Brain microvascular endothelial cell (primary cell): ENCODE data around the gene MCU.
"Not testable (repeated sequence)": the region's sequence is repeated elsewhere in the genome, so short reads cannot be mapped to it uniquely, and the experiment has no call there.

Experiments
- DNase-seq: peaks from one replicate; pipeline ENCODE4 v3.0.0-alpha.2; 2020
- H3K27ac ChIP-seq: fragments of 250-450 bp; sonication (Bioruptor Pico); 2 replicates; pipeline ENCODE4 v1.5.1; 2020; ENCODE audit warnings: mild to moderate bottlenecking, moderate library complexity
- H3K27me3 ChIP-seq: fragments of 250-450 bp; sonication (Bioruptor Pico); replicated peaks from 2 replicates; pipeline ENCODE4 v1.5.1; 2020; ENCODE audit warnings: mild to moderate bottlenecking
- H3K36me3 ChIP-seq: fragments of 250-450 bp; sonication (Bioruptor Pico); replicated peaks from 2 replicates; pipeline ENCODE4 v1.5.1; 2020; ENCODE audit warnings: mild to moderate bottlenecking
- H3K4me3 ChIP-seq: 2 replicates; pipeline ENCODE4 v1.5.1; 2011; ENCODE audit warnings: low read depth, mild to moderate bottlenecking, control low read depth, low read length, moderate library complexity
- CTCF ChIP-seq: IDR thresholded peaks from 2 replicates; pipeline ENCODE4 v1.5.1; 2011; ENCODE audit warnings: low read depth, mild to moderate bottlenecking, moderate library complexity, low read length, control low read depth, inconsistent platforms; ENCODE audit errors: missing control alignments
- in situ Hi-C: cut with HindIII; loops from 2 replicates; pipeline ENCODE4 v1.10.0; 2017; ENCODE audit warnings: low sequenced_read_pairs, low pct_ligation_motif_present

The MCU gene

GRCh38 chr10:72682638-72683037 lies 9.3 kb upstream of the MCU start:
- Histone ChIP-seq H3K36me3 (no peaks in the 10 kb centered on the region), H3K4me3 (no peak overlapping the region), H3K27ac (no peak overlapping the region), H3K27me3 (no peaks in the 10 kb centered on the region)
- no peak for TF ChIP-seq CTCF
- no peak for DNase-seq
- in situ Hi-C loops = no loop called here

- no peaks in the 10 kb centered on the region for H3K36me3 ChIP-seq
- no peak for DNase-seq
- in situ Hi-C loops = no loop called here
- no peak overlapping the region for H3K4me3 ChIP-seq
- H3K27ac ChIP-seq = no peak overlapping the region
- no peaks in the 10 kb centered on the region for H3K27me3 ChIP-seq
- no peak for TF ChIP-seq CTCF
These were observed 6.5 kb upstream of the MCU start for GRCh38 chr10:72685264-72685921.

GRCh38 chr10:72686430-72686829 lies 5.5 kb upstream of the MCU start:
- H3K27me3 ChIP-seq, H3K36me3 ChIP-seq, in situ Hi-C loops, H3K27ac ChIP-seq, DNase-seq, H3K4me3 ChIP-seq: not testable (repeated sequence)

- in situ Hi-C loops = no loop called here
- H3K4me3 ChIP-seq = no peak overlapping the region
These were observed 4.9 kb upstream of the MCU start for GRCh38 chr10:72687035-72687434.

GRCh38 chr10:72688208-72688651 lies 3.7 kb upstream of the MCU start:
- peak; percentile 89 for DNase-seq
- Histone ChIP-seq H3K27me3 (no peaks in the 10 kb centered on the region), H3K36me3 (no peaks in the 10 kb centered on the region), H3K27ac (no peak overlapping the region), H3K4me3 (no peak overlapping the region)
- in situ Hi-C loops = no loop called here
- TF ChIP-seq CTCF = no peak

More at GRCh38 chr10:72687035-72687434, 4.9 kb upstream of the MCU start:
- no peak for DNase-seq
- H3K27ac ChIP-seq = no peak overlapping the region
- H3K36me3 ChIP-seq = no peaks in the 10 kb centered on the region
- H3K27me3 ChIP-seq = no peaks in the 10 kb centered on the region
- TF ChIP-seq CTCF = no peak

GRCh38 chr10:72689660-72690059 lies 2.3 kb upstream of the MCU start:
- no peak for TF ChIP-seq CTCF
- in situ Hi-C loops = no loop called here

More at GRCh38 chr10:72689660-72690059, 2.3 kb upstream of the MCU start:
- no peaks in the 10 kb centered on the region for H3K36me3 ChIP-seq
- H3K27ac ChIP-seq = no peak overlapping the region
- H3K27me3 ChIP-seq = no peaks in the 10 kb centered on the region
- no peak overlapping the region for H3K4me3 ChIP-seq
- DNase-seq = no peak
